ENCODE measurements around the gene TSC22D3.

The TSC22D3 gene

GRCh38 chrX:107758231-107758766 is 17.3 kb downstream of the TSC22D3 start:
- DNase-seq, result no peak

DNA sequence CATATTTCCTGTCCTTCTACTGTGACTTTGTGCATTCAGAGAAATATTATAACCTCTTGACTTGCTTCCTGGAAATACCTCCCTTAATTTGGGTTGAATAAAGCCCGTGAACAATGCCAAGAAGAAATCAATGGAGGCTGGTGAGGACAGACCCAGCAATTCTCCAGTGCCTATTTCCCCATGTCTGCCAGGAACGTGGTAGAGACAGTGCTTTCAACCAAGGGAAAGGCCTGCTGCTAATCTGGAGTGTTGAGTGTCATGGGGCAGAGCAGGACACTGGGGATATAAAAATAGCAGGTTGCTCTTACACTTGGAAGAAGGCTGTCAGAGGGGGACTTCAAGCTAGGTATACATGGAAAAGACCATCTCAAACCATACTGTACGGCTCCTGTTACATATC is 19.9 kb downstream of the TSC22D3 start:
- DNase-seq, result no peak

DNA sequence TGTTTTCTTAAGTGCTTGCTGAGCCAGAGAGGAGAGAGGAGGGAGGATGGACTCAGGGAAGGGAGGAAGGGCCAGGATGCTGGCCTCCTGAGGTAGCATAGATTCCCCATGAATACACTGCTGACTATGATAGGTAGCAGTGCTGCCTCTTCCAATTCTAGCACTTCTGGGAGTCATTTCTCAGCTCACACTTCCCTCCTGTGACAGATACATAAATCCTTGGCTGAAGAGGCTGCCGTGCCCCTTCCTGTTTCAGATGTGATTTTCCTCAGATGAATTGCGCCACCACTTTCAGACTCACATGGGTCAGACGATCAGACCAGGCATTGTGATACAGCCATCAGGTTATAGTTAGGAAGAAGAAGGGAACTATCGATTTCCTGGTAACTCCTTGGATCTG is 22.4 kb downstream of the TSC22D3 start:
- DNase-seq, result no peak

DNA sequence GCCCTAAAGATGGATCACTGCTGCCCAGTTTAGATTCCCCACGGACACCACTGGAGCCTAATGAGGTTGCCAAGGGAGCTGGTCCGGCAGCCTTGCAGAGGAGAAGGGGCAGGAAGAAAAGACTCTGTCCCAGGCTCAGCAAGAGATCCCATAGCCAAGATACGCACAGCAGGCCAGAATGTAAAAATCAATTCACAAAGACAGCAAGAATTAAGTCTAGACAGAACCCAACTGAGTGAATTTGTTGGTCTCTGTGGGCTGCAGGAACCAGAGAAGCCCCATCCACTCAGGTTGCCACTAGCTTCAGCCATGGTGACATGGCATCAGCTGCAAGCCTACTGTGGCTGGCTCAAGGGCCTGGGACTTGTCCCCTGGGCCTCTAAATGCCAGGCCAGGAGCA is 22.9 kb downstream of the TSC22D3 start:
- no peak for DNase-seq

GRCh38 chrX:107752043-107752442 is 23.5 kb downstream of the TSC22D3 start:
- DNase-seq, result no peak

DNA sequence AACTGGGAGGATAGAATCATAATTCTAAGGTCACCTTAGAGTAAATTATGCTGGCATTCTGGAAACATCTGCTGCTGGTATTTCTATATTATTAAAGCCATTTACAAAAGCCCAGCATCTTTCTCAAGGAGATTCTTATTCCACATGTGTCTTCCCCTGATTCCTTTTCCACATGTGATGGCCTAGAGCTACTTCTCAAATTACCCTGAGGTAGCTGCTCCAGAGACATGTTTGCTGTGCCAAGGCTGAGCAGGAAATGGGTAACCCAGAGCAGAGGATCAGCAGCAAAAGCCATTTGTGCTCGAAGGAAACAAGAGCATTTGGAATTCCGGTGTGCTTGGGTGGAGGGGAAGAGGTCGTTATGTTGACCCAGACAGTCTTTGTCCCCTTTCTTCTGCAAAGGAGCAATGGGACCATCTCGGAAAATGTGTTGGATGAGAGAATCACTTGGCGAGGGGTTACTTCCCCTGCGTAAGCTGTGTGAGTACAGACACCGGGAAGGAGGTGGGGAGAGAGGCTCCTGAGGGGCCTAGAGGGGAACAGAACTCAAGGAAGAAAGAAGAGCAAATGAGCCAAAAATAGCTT is 24.6 kb downstream of the TSC22D3 start:
- DNase-seq, result no peak

GRCh38 chrX:107750263-107750662 is 25.3 kb downstream of the TSC22D3 start:
- no peak for DNase-seq

DNA sequence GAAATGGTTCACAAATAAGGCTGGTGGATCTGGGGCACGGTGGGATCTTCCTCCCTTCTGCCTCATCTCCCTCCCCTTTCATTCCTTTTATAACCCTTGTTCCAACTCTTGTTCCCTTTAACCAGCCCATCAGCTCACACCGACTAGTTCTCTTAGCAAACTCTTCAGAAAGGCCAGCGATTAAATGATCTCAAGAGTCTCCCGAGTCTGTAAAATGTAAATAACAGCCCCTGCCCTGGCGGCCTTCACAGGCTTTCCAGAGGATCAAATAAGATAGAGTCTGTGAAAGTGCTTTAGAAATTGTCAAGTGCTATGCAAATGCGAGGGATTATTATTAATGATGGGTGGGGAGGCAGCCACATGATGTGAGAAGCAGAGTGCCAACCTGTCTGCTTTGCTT is 27.1 kb downstream of the TSC22D3 start:
- no peak for DNase-seq

DNA sequence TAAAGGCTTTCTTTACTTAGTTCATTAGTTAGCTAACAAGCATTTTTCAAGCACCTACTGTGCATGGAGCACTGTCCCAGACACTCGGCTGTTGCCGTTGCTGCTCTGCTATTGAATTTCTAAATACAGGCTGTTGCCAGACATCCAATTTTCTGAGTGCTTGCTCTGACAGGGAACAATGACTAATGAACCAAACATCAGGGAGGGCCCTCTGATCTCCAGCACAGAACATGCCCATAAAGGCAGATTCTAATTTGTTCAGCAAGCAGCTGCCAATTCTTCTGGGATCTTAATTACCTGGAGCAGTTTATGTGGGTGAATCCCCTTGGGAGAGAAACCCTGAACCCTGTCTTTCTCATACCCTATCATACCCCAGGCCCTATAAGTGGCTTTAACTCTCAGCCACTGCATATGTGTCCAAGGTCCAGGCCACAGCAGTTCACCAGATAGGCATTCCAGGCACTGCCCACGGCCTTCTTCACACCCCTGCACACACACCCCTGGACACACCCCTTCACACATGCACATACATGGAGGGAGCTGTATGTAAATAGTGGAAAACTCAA is 27.9 kb downstream of the TSC22D3 start:
- DNase-seq, result no peak

DNA sequence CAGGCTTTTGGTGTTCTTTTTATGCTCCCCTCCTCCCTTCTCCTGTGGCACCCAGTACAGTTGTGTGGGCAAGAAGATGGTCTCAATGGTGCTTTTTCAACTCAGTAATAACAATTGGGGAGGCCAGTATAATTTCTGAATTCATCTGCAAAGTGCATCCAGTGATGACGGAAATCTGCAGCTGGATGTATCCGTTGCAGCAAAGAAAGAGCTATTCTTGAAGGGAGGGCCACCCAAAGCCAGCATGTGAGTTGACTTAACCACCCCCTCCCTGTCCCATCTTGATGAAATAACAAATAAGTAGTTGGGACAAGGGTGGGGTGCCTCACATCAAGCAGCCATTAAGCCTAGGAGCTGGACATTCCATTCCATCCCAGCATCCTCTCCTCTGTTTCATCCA is 30.7 kb downstream of the TSC22D3 start:
- DNase-seq, result no peak

DNA sequence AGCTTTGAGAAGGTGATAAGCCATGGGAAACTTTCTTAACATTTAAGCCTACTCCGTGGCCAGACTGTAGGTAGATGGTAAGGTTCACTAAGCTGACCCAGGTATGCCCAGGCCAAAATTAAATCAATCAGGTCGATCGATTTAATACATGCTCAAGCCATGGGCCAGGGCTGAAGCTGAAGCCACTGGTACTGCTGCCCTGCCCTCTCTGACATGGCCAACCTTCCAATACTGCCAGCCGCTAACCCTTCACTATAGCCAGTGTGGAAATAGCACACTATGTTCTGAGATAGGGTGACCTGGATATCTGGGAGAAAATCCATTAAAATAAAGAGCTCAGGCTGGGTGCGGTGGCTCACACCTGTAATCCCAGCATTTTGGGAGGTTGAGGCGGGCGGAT is 31.6 kb downstream of the TSC22D3 start:
- DNase-seq, result no peak

- DNase-seq, result no peak
Measured at GRCh38 chrX:107742700-107743191, 32.8 kb downstream of the TSC22D3 start.

GRCh38 chrX:107741404-107741790 is 34.2 kb downstream of the TSC22D3 start:
- DNase-seq, result no peak

- DNase-seq, result no peak
Measured at GRCh38 chrX:107739541-107739940, 36.0 kb downstream of the TSC22D3 start.

DNA sequence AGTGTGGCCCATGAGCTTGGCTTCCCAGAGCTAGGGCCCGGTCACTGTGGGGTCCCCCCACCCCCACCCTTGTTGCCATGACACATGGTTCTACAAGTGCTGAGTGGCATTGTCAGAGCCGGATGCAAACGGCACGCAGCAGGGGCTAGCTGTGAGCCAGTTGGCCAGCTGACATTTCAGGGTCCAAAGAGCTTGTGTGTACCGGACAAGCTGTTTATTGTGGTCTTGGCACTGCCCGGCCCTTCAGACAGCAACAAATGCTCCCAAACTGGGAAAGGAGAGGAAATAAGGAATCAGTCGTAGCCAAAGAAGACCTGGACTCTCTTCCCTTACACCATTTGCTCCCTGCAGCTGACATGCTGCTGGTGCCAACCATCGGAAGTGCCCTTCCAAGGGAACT is 36.8 kb downstream of the TSC22D3 start:
- no peak for DNase-seq

GRCh38 chrX:107738272-107738671 is 37.3 kb downstream of the TSC22D3 start:
- no peak for DNase-seq

DNA sequence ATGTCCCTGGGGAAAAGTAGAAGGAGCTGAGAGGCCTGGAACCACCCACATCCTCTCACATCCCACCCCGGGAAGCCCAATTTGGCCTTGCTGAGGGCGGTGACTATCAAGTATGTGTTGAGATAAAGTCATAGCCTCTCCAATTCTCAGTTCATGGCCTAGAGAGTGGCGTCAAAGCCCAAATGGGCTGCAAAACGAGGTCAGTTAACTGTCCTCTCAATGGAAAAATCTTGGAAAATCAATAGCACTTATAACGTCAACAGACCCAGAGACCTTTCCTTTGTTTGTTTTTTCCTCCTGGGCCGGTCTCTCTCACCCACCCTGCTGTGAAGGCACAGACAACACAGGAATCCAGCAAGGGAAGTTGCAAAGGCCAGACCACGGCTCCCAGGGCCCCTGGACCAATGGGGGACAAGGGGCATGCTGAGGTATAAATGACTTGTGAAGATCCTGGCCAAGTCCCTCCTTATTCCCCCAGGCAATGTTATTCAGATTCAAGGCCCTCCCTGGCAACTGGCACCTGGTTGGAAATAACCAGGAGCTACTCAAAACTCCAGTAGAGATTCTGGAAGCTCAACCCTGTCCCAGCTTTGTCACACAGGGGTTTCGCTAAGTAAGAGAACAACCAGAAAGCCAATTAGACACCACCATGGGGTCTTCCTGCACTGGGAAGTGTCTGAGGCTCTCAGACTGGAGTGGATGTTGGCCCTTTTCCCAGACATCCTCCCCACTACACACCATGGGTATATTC is 38.6 kb downstream of the TSC22D3 start:
- no peak for DNase-seq

GRCh38 chrX:107734646-107735045 is 40.9 kb downstream of the TSC22D3 start:
- DNase-seq, result no peak

- no peak for DNase-seq
Measured at GRCh38 chrX:107733686-107734085, 41.9 kb downstream of the TSC22D3 start.

DNA sequence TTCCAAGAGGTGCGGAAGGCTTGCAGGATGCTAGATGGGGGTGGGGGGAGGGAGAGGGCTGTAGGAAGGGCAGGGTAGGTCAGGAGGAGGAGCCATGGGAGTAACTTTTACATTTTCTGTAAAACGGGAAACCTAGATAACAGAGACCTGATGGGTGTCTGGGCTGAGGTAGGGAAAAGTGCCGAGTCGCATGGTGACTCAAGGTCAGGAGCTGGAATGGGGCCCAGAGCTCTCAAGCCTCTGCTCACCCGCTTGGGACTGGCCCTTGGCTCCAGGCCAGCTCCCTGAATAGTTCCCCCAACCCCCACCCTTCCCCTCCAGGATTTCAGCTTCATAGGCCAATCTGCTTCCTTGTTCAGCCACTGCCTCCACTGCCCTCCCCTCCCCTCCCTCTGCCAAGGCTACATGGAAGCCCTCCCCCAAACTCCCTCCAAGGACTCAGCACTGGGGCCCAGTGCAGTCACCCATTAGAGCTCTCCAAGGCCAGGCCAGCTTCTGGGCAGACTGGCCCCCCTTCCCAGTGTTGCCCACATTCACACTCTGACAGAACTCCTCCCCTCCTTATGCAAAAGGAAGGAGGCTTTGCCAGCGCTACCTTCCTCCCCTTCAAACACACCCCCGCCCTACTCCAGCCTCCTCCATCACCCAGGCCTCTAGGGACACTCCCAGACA is 43.6 kb downstream of the TSC22D3 start:
- DNase-seq, result no peak

GRCh38 chrX:107730991-107731766 is 44.4 kb downstream of the TSC22D3 start:
- DNase-seq, result no peak

GRCh38 chrX:107730298-107730655 is 45.3 kb downstream of the TSC22D3 start:
- DNase-seq, result no peak
